Natural killer cell (primary cell): ENCODE data around the gene TUBB. TPM values are rescaled to one million over a fixed set of nuclear protein-coding genes. Genes with fewer than 3 reads are reported as not detected.

Experiments used
- ATAC-seq, 3 donors: fragments of 150-1000 bp in 2 of 3; fragments of 200-7000 bp in 1 of 3; cut with Tn5 transposase; 1 replicate in 1 of 3; 2 replicates in 2 of 3; pipeline ENCODE4 v1.10.0; 2021; ENCODE audit warnings: mild to moderate bottlenecking in 2 of 3, moderate library complexity in 2 of 3
- DNase-seq, 2 donors: peaks; one replicate each; pipeline versions ENCODE4 v3.0.0 to v3.0.0-alpha.2; 2013 to 2021; ENCODE audit warnings: mixed read lengths in 1 of 2
- H3K27ac ChIP-seq: one replicate; pipeline ENCODE4 v1.5.1; 2013; ENCODE audit warnings: mild to moderate bottlenecking, low read length
- H3K27me3 ChIP-seq: one replicate; pipeline ENCODE4 v1.6.1; 2013; ENCODE audit warnings: low read length; ENCODE audit not compliant: control insufficient read depth, insufficient read depth
- H3K36me3 ChIP-seq: one replicate; pipeline ENCODE4 v1.6.1; 2013; ENCODE audit warnings: low read length; ENCODE audit not compliant: control insufficient read depth, insufficient read depth
- H3K4me1 ChIP-seq: one replicate; pipeline ENCODE4 v1.6.1; 2013; ENCODE audit warnings: low read length; ENCODE audit not compliant: control insufficient read depth, insufficient read depth
- H3K4me3 ChIP-seq: one replicate; pipeline ENCODE4 v1.5.1; 2013; ENCODE audit warnings: low read length
- H3K9me3 ChIP-seq: one replicate; pipeline ENCODE4 v1.6.1; 2013; ENCODE audit warnings: low read length; ENCODE audit not compliant: control insufficient read depth, insufficient read depth
- H3K27ac Mint-ChIP-seq, 2 donors: one replicate each; pipeline ENCODE4 v1.8.0; 2022; ENCODE audit warnings: mild to moderate bottlenecking in 2 of 2, mixed read lengths in 2 of 2, moderate library complexity in 1 of 2
- H3K27me3 Mint-ChIP-seq, 2 donors: one replicate each; pipeline ENCODE4 v1.8.0; 2022; ENCODE audit warnings: low read depth in 2 of 2, mixed read lengths in 2 of 2
- H3K36me3 Mint-ChIP-seq: one replicate; pipeline ENCODE4 v1.8.0; 2022; ENCODE audit warnings: mixed read lengths
- H3K4me1 Mint-ChIP-seq, 2 donors: one replicate each; pipeline ENCODE4 v1.8.0; 2022; ENCODE audit warnings: mixed read lengths in 2 of 2
- H3K4me3 Mint-ChIP-seq: one replicate; pipeline ENCODE4 v1.8.0; 2022; ENCODE audit warnings: mild to moderate bottlenecking, moderate library complexity, mixed read lengths
- H3K9me3 Mint-ChIP-seq, 2 donors: one replicate each; pipeline ENCODE4 v1.8.0; 2022; ENCODE audit warnings: mixed read lengths in 2 of 2
- CTCF ChIP-seq: fragments of 200-600 bp; IDR thresholded peaks from one replicate; pipeline ENCODE4 v1.8.0; 2022; ENCODE audit warnings: antibody characterized with exemption
- WGBS: methylation state at CpG from one replicate; pipeline ENCODE4 v1.1.7; 2013; ENCODE audit warnings: missing lambda C conversion rate; ENCODE audit not compliant: insufficient coverage; 5-methylcytosine and 5-hydroxymethylcytosine counted together
- intact Hi-C: fragments of 100-400 bp; cut with micrococcal nuclease; formaldehyde crosslinking; loops from one replicate; pipeline ENCODE4 v1.14.2; 2022
- total RNA-seq, 4 donors: library from RNA; stranded (reverse); fragments of 120-200 nt in 1 of 4; gene quantifications; one replicate each; pipeline versions ENCODE4 v1.2.3 to v1.2.4, GENCODE V29; 2013 to 2022

TUBB gene
- total RNA-seq, 3 donors from 2014 or later (not counting 1 experiment from before 2014, with no cell fraction given) = 121 to 168 (median 127) TPM

GRCh38 chr6:30707281-30707850 is 12.8 kb upstream of the TUBB start:
- Mint-ChIP-seq H3K4me3 (no peak overlapping the region), H3K27me3 (no peaks in the 10 kb centered on the region), H3K9me3 (no peaks in the 10 kb centered on the region), H3K36me3 (peaks cover 8% of the 10 kb centered on the region), H3K4me1 (peaks cover 9 to 39% of the 10 kb centered on the region in 2 donors), H3K27ac (peak overlapping the region in 1 of 2 donors; percentile 29)
- no peak for ATAC-seq
- 94% methylated on average over 6 of the region's 6 CpGs for WGBS
- no peak for TF ChIP-seq CTCF
- intact Hi-C loops = no loop called here
- Histone ChIP-seq H3K9me3 (no peaks in the 10 kb centered on the region), H3K36me3 (peaks cover 36% of the 10 kb centered on the region), H3K27ac (no peak overlapping the region), H3K4me3 (no peak overlapping the region), H3K27me3 (no peaks in the 10 kb centered on the region), H3K4me1 (peaks cover 17% of the 10 kb centered on the region)
- DNase-seq = no peak

- H3K27me3 Mint-ChIP-seq = no peaks in the 10 kb centered on the region
- no peak overlapping the region for H3K27ac Mint-ChIP-seq
- Histone ChIP-seq H3K4me3 (no peak overlapping the region), H3K36me3 (peaks cover 39% of the 10 kb centered on the region), H3K9me3 (no peaks in the 10 kb centered on the region), H3K27ac (no peak overlapping the region), H3K4me1 (peaks cover 26% of the 10 kb centered on the region), H3K27me3 (no peaks in the 10 kb centered on the region)
- ATAC-seq (no peak), DNase-seq (no peak)
- intact Hi-C loops = no loop called here
- no peaks in the 10 kb centered on the region for H3K36me3 Mint-ChIP-seq
- no peaks in the 10 kb centered on the region for H3K9me3 Mint-ChIP-seq
- WGBS = no CpG with 5 or more reads among the region's 2 CpGs
- no peak for TF ChIP-seq CTCF
- H3K4me1 Mint-ChIP-seq = peaks cover 18 to 37% of the 10 kb centered on the region in 2 donors
- no peak overlapping the region for H3K4me3 Mint-ChIP-seq
These were observed 10.9 kb upstream of the TUBB start for GRCh38 chr6:30709101-30709868.

GRCh38 chr6:30711758-30712380 is 8.3 kb upstream of the TUBB start:
- peaks cover 35% of the 10 kb centered on the region for H3K36me3 ChIP-seq
- Mint-ChIP-seq H3K36me3 (no peaks in the 10 kb centered on the region), H3K27ac (peak overlapping the region; percentile 81 to 93), H3K27me3 (no peaks in the 10 kb centered on the region), H3K4me1 (peaks cover 32 to 47% of the 10 kb centered on the region in 2 donors), H3K4me3 (peak overlapping the region; percentile 60), H3K9me3 (no peaks in the 10 kb centered on the region)
- DNase-seq (no peak), ATAC-seq (peak; percentile 78 to 82 (median 81))
- no peak overlapping the region for H3K4me3 ChIP-seq
- no peaks in the 10 kb centered on the region for H3K27me3 ChIP-seq
- 17% methylated on average over 1 of the region's 1 CpG for WGBS
- intact Hi-C loops = no loop called here
- no peaks in the 10 kb centered on the region for H3K9me3 ChIP-seq
- H3K27ac ChIP-seq = peak overlapping the region; percentile 62
- TF ChIP-seq CTCF = no peak
- H3K4me1 ChIP-seq = peaks cover 33% of the 10 kb centered on the region
